SK-N-SH treated with all-trans-retinoic acid at 6 μM for 48 hours (cell line): ENCODE measurements around the gene NOTCH3.

Experiments
- ESRRG ChIP-seq: fragments of 250-450 bp; sonication (Bioruptor Pico); IDR thresholded peaks from 2 replicates; pipeline ENCODE4 v1.6.1; 2021; ENCODE audit warnings: mild to moderate bottlenecking
- ISL1 ChIP-seq: fragments of 250-450 bp; sonication (Bioruptor Pico); IDR thresholded peaks from 2 replicates; pipeline ENCODE4 v2.1.2; 2022; ENCODE audit warnings: mild to moderate bottlenecking, moderate library complexity
- PATZ1 ChIP-seq: fragments of 250-450 bp; sonication (Bioruptor Pico); IDR thresholded peaks from 2 replicates; pipeline ENCODE4 v1.8.0; 2020; ENCODE audit warnings: mild to moderate bottlenecking, moderate library complexity, borderline replicate concordance
- RARB ChIP-seq: fragments of 250-450 bp; sonication (Bioruptor Pico); IDR thresholded peaks from 2 replicates; pipeline ENCODE4 v1.8.0; 2021; ENCODE audit warnings: mild to moderate bottlenecking, moderate library complexity
- TOX ChIP-seq: fragments of 250-450 bp; sonication (Bioruptor Pico); IDR thresholded peaks from 2 replicates; pipeline ENCODE4 v1.8.0; 2021; ENCODE audit warnings: mild to moderate bottlenecking, moderate library complexity, borderline replicate concordance
- ZFP3 ChIP-seq: fragments of 250-450 bp; sonication (Bioruptor Pico); IDR thresholded peaks from 2 replicates; pipeline ENCODE4 v1.5.0; 2020; ENCODE audit warnings: mild to moderate bottlenecking, moderate library complexity
- ZNF8 ChIP-seq: fragments of 450-650 bp; formaldehyde crosslinking; IDR thresholded peaks from 2 replicates; pipeline ENCODE4 v1.5.0; 2020; ENCODE audit warnings: mild to moderate bottlenecking, moderate library complexity

DNA sequence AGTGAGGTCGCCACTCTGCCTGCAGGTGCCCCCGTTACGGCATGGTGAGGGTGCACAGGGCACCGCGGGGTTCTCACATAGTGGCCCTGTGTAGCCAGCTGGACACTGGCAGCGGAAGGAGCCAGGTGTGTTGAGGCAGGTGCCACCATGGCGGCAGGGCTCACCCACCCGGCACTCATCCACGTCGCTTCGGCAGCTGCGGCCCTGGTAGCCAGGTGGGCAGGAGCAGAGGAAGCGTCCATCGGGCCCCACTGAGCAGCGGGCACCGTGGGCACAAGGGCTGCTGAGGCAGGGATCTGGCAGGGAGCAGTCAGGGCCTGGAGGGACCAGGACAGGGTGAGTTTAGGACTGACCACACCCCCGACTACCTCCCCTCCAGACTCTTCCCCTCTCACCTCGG, 8.8 kb downstream of the NOTCH3 start:
- no peak for TF ChIP-seq TOX
- TF ChIP-seq PATZ1 (CRISPR knock-in tag): no peak
- TF ChIP-seq RARB (CRISPR knock-in tag): no peak
- no peak for TF ChIP-seq ISL1 (CRISPR knock-in tag)
- no peak for TF ChIP-seq ZFP3 (CRISPR knock-in tag)
- no peak for TF ChIP-seq ESRRG (CRISPR knock-in tag)
- no peak for TF ChIP-seq ZNF8
